OCI-LY1 (cell line): ENCODE measurements around the gene EOMES.

Experiments
- H2AFZ ChIP-seq: fragments of 200-600 bp; sonication (generic), shearing (Covaris generic); 2 replicates; pipeline ENCODE4 v1.6.0; 2014; ENCODE audit warnings: antibody characterized with exemption, mild to moderate bottlenecking, low read length
- H3F3A ChIP-seq: fragments of 200-600 bp; sonication (generic), shearing (Covaris generic); 2 replicates; pipeline ENCODE4 v1.6.0; 2014; ENCODE audit warnings: mild to moderate bottlenecking, antibody characterized with exemption, low read length, moderate library complexity; ENCODE audit not compliant: insufficient read depth
- H3K27ac ChIP-seq: fragments of 200-600 bp; sonication (generic); 2 replicates; pipeline ENCODE4 v1.5.1; 2014; ENCODE audit warnings: low read length, mixed run types, mild to moderate bottlenecking, low read depth; ENCODE audit not compliant: poor library complexity, severe bottlenecking
- H3K27me3 ChIP-seq: fragments of 200-600 bp; sonication (generic); 2 replicates; pipeline ENCODE4 v1.6.0; 2014; ENCODE audit warnings: antibody characterized with exemption, mild to moderate bottlenecking, low read length, moderate library complexity; ENCODE audit not compliant: insufficient read depth
- H3K36me3 ChIP-seq: fragments of 200-600 bp; sonication (generic); 2 replicates; pipeline ENCODE4 v1.6.1; 2014; ENCODE audit warnings: mild to moderate bottlenecking, antibody characterized with exemption, low read length, moderate library complexity, mixed read lengths; ENCODE audit not compliant: insufficient read depth
- H3K4me1 ChIP-seq: fragments of 200-600 bp; sonication (generic); 2 replicates; pipeline ENCODE4 v1.5.1; 2014; ENCODE audit warnings: mild to moderate bottlenecking, low read length, moderate library complexity; ENCODE audit not compliant: insufficient read depth, severe bottlenecking
- H3K4me2 ChIP-seq: fragments of 200-600 bp; sonication (generic), shearing (Covaris generic); 2 replicates; pipeline ENCODE4 v1.6.1; 2014; ENCODE audit warnings: low read length
- H3K4me3 ChIP-seq: fragments of 200-600 bp; sonication (generic); 2 replicates; pipeline ENCODE4 v1.5.1; 2014; ENCODE audit warnings: low read length, low read depth, mild to moderate bottlenecking, mixed read lengths; ENCODE audit not compliant: poor library complexity, severe bottlenecking
- H3K79me2 ChIP-seq: fragments of 200-600 bp; shearing (Covaris generic); 2 replicates; pipeline ENCODE4 v1.6.1; 2016; ENCODE audit warnings: mixed run types, low read length, mixed read lengths; ENCODE audit not compliant: insufficient read depth
- H3K9ac ChIP-seq: fragments of 200-600 bp; sonication (generic), shearing (Covaris generic); 2 replicates; pipeline ENCODE4 v1.6.1; 2014; ENCODE audit warnings: mild to moderate bottlenecking, low read length, mixed read lengths
- H3K9me2 ChIP-seq: fragments of 200-600 bp; sonication (generic), shearing (Covaris generic); 2 replicates; pipeline ENCODE4 v1.6.1; 2014; ENCODE audit warnings: low read depth, mild to moderate bottlenecking, low read length, mixed read lengths
- H3K9me3 ChIP-seq: fragments of 200-600 bp; shearing (Covaris generic); 2 replicates; pipeline ENCODE4 v1.6.1; 2014; ENCODE audit warnings: low read length, mixed read lengths
- H4K20me1 ChIP-seq: fragments of 200-600 bp; sonication (generic), shearing (Covaris generic); 2 replicates; pipeline ENCODE4 v1.6.0; 2016; ENCODE audit warnings: mild to moderate bottlenecking, low read length; ENCODE audit not compliant: insufficient read depth
- CTCF ChIP-seq: fragments of 200-600 bp; sonication (generic), shearing (Covaris generic); IDR thresholded peaks from 2 replicates; pipeline ENCODE4 v1.5.1; 2017; ENCODE audit warnings: mild to moderate bottlenecking, antibody characterized with exemption, low read length, moderate library complexity, mixed read lengths
- EZH2 ChIP-seq: fragments of 200-600 bp; sonication (generic), shearing (Covaris generic); IDR thresholded peaks from 2 replicates; pipeline ENCODE4 v1.8.0; 2017; ENCODE audit warnings: borderline replicate concordance, mixed run types, mild to moderate bottlenecking, antibody characterized with exemption, low read length, moderate library complexity, mixed read lengths

Gene EOMES

GRCh38 chr3:27670619-27671018 is 51.5 kb downstream of the EOMES start:
- Histone ChIP-seq H3K27ac (no peak overlapping the region), H3K27me3 (no peaks in the 10 kb centered on the region), H3K9me2 (no peaks in the 10 kb centered on the region), H3K4me2 (no peak overlapping the region), H2AFZ (no peak overlapping the region), H3K9ac (no peak overlapping the region), H3F3A (no peaks in the 10 kb centered on the region), H4K20me1 (no peaks in the 10 kb centered on the region), H3K36me3 (no peaks in the 10 kb centered on the region), H3K4me1 (no peaks in the 10 kb centered on the region), H3K9me3 (no peaks in the 10 kb centered on the region), H3K4me3 (no peak overlapping the region), H3K79me2 (no peaks in the 10 kb centered on the region)
- no peak for TF ChIP-seq CTCF

- Histone ChIP-seq H3K4me1 (no peaks in the 10 kb centered on the region), H3K27ac (no peak overlapping the region), H3K4me3 (no peak overlapping the region), H3K79me2 (no peaks in the 10 kb centered on the region), H3K9me3 (no peaks in the 10 kb centered on the region), H2AFZ (no peak overlapping the region), H3K4me2 (no peak overlapping the region), H3K27me3 (no peaks in the 10 kb centered on the region), H3K9me2 (no peaks in the 10 kb centered on the region), H3K9ac (no peak overlapping the region), H3K36me3 (no peaks in the 10 kb centered on the region), H3F3A (no peaks in the 10 kb centered on the region), H4K20me1 (no peaks in the 10 kb centered on the region)
- TF ChIP-seq EZH2 (no peak), CTCF (no peak)
Observed at GRCh38 chr3:27669591-27669990, 52.5 kb downstream of the EOMES start.

GRCh38 chr3:27667751-27668150 is 54.4 kb downstream of the EOMES start:
- Histone ChIP-seq H3K9me3 (no peaks in the 10 kb centered on the region), H3F3A (no peaks in the 10 kb centered on the region), H3K27me3 (no peaks in the 10 kb centered on the region), H3K9me2 (no peaks in the 10 kb centered on the region), H3K36me3 (no peaks in the 10 kb centered on the region), H3K4me1 (no peaks in the 10 kb centered on the region), H3K4me2 (no peak overlapping the region), H3K27ac (no peak overlapping the region), H3K9ac (no peak overlapping the region), H3K4me3 (no peak overlapping the region), H2AFZ (no peak overlapping the region), H3K79me2 (no peaks in the 10 kb centered on the region), H4K20me1 (no peaks in the 10 kb centered on the region)
- TF ChIP-seq EZH2 (no peak), CTCF (no peak)
